Activated CD4-positive, alpha-beta T cell treated with anti-CD3 and anti-CD28 coated beads, Interleukin-2, amount 10 ng/mL, durations not matched to agents 7 days and 5 days (primary cell): ENCODE data around the gene ARL5A. TPM values are rescaled to one million over a fixed set of nuclear protein-coding genes. Genes with fewer than 3 reads are reported as not detected.
A peak's percentile ranks its signal among the peaks of the same experiment; 100 is the strongest.
"Not testable (repeated sequence)": the region's sequence is repeated elsewhere in the genome, so short reads cannot be mapped to it uniquely, and the experiment has no call there.

Experiments used
- CTCF ChIA-PET: fragments of 350-600 bp; sonication (Branson Sonifier 250); formaldehyde crosslinking; loops from one replicate; lab custom pipeline; 2021; ENCODE audit warnings: antibody characterized with exemption; lab: Charles Lee
- POLR2A ChIA-PET: fragments of 350-600 bp; sonication (Branson Sonifier 250); formaldehyde crosslinking; loops from one replicate; lab custom pipeline; 2021; ENCODE audit warnings: antibody characterized with exemption; lab: Charles Lee
- DNase-seq: peaks from one replicate; pipeline ENCODE4 v3.0.0-alpha.2; 2020
- H3K27ac Mint-ChIP-seq: one replicate; pipeline ENCODE4 v1.8.0; 2021; ENCODE audit warnings: mild to moderate bottlenecking, moderate library complexity, mixed read lengths
- H3K27me3 Mint-ChIP-seq: one replicate; pipeline ENCODE4 v1.8.0; 2021; ENCODE audit warnings: mixed read lengths
- H3K36me3 Mint-ChIP-seq: one replicate; pipeline ENCODE4 v1.8.0; 2021; ENCODE audit warnings: low read depth, mixed read lengths
- H3K4me1 Mint-ChIP-seq: one replicate; pipeline ENCODE4 v1.8.0; 2021; ENCODE audit warnings: mixed read lengths
- H3K4me3 Mint-ChIP-seq: one replicate; pipeline ENCODE4 v1.8.0; 2021; ENCODE audit warnings: mild to moderate bottlenecking, moderate library complexity, mixed read lengths
- H3K9me3 Mint-ChIP-seq: one replicate; pipeline ENCODE4 v1.8.0; 2021; ENCODE audit warnings: mixed read lengths
- total RNA-seq, 2 experiments: library from RNA; stranded (reverse); gene quantifications; one replicate each; pipeline ENCODE4 v1.2.3, GENCODE V29; 2021

Gene ARL5A
- total RNA-seq, 2 experiments from 2014 or later, result 47.4 to 49.0 TPM

DNA sequence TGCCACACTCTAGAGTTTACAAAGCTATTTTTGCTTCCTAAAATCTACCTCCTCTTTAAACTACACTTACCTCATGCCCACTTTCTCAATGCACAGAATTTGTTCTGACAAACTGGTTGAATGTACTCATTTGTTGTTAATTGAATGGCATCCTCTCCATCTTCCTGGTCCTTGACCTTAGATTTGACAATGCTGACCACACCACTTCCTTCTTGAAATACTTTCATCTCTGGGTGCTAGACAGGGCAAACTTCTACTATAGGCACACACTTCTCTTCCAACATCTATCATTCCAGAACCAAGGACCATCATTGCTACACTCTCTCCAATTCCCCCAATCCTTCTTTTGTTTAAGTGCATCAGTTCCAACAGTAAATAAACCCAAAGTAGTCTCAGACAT is 22.3 kb downstream of the ARL5A start:
- no peaks in the 10 kb centered on the region for H3K9me3 Mint-ChIP-seq
- peaks cover 25% of the 10 kb centered on the region for H3K36me3 Mint-ChIP-seq
- CTCF ChIA-PET, result interaction anchor here (1.4 kb wide), 1 partner anchor 14 kb away, joined by 4 read pairs; no protein-coding TSS in a partner anchor

DNA sequence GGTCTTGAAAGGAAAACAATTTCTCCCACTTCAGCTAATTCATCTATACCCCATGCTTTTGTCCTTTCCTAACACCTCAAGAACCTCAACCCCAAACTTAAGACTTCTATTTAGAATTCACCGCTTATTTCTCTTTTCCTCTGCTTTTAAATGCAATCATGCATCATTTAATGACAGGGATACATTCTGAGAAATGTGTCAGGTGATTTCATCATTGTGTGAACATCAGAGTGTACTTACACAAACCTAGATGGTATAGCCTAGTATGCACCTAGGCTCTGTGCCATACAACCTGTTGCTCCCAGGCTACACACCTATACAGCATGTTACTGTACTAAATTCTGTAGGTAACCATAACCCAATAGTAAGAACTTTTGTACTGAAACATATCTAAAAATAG is 22.9 kb downstream of the ARL5A start:
- Mint-ChIP-seq H3K27me3 (no peaks in the 10 kb centered on the region), H3K4me1 (peaks cover 13% of the 10 kb centered on the region), H3K4me3 (no peak overlapping the region), H3K36me3 (peaks cover 24% of the 10 kb centered on the region), H3K27ac (no peak overlapping the region), H3K9me3 (no peaks in the 10 kb centered on the region)
- ChIA-PET CTCF (no interaction called here), POLR2A (no interaction called here)
- no peak for DNase-seq

More for the DNA sequence above, 22.3 kb downstream of the ARL5A start:
- POLR2A ChIA-PET, result interaction anchor here (0.6 kb wide), 1 partner anchor 159 kb away, joined by 3 read pairs; no protein-coding TSS in a partner anchor
- Mint-ChIP-seq H3K4me3 (no peak overlapping the region), H3K27me3 (no peaks in the 10 kb centered on the region), H3K27ac (no peak overlapping the region), H3K4me1 (peaks cover 13% of the 10 kb centered on the region)
- no peak for DNase-seq

DNA sequence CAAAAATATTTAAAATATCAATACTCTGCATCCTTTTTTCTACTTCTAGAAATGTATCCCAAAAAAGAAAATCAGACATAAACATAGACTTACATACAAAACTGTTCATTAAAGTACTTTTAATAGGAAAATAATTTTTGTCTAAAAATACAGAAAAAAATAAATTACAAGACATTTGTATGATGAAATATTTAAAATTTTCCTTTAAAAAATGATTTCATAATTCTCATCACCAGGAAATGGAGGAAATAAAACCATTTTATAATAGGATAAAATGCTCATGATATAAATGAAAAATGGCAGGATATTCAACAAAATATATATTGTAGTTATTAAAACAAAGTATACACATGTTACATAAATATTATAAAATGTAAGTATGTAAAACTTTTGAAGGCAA is 24.4 kb downstream of the ARL5A start:
- H3K4me3 Mint-ChIP-seq, result no peak overlapping the region
- peaks cover 7% of the 10 kb centered on the region for H3K4me1 Mint-ChIP-seq
- no peaks in the 10 kb centered on the region for H3K27me3 Mint-ChIP-seq
- H3K36me3 Mint-ChIP-seq, result peaks cover 28% of the 10 kb centered on the region
- H3K9me3 Mint-ChIP-seq, result no peaks in the 10 kb centered on the region
- POLR2A ChIA-PET, result no interaction called here
- no peak overlapping the region for H3K27ac Mint-ChIP-seq
- CTCF ChIA-PET, result no interaction called here
- no peak for DNase-seq

DNA sequence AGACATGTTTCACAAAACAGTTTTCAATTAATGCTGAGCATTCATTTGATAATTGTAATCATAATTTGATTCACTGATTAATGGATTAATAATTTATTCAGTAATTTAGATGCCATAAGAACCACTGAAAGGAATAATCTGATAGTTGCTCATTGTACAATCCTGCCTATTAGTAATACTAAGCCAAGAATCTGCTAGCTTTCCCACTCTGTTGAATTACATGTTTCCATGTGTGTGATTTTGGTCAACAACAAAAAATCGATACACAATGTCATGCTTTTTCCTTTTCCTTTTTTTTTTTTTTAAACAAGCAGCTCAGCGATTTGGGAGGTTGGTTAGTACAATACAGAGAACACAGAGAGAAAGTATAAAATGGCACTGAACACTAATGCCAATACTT is 25.9 kb downstream of the ARL5A start:
- H3K36me3 Mint-ChIP-seq, result peaks cover 29% of the 10 kb centered on the region
- CTCF ChIA-PET, result interaction anchor here (1.1 kb wide), 1 partner anchor 19 kb away, joined by 4 read pairs; no protein-coding TSS in a partner anchor
- no peaks in the 10 kb centered on the region for H3K9me3 Mint-ChIP-seq
- no peaks in the 10 kb centered on the region for H3K27me3 Mint-ChIP-seq
- H3K27ac Mint-ChIP-seq, result no peak overlapping the region
- H3K4me3 Mint-ChIP-seq, result no peak overlapping the region
- POLR2A ChIA-PET, result no interaction called here
- no peak for DNase-seq
- peaks cover 2% of the 10 kb centered on the region for H3K4me1 Mint-ChIP-seq

DNA sequence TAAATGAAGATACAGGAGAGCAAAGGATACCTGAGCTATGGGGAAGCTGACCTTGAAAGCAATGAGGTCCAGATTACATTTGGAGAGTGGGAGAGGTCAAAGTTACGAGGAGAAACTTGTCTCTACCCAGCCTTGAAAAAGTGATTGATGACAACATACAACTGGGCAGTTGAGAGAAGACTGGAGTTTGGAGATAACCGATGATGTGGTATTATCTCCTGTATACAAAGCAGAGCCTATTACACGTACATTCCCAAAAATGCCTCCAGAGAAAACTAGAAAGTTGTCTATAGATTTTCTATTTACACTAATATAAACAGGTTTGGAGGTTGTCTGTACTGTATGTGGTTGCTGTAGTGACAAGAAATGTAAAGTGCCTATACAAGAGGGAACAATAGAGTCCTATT is 28.3 kb downstream of the ARL5A start:
- Mint-ChIP-seq H3K4me1 (peaks cover 3% of the 10 kb centered on the region), H3K9me3 (no peaks in the 10 kb centered on the region), H3K27me3 (no peaks in the 10 kb centered on the region), H3K4me3 (no peak overlapping the region), H3K27ac (no peak overlapping the region), H3K36me3 (peaks cover 42% of the 10 kb centered on the region)
- CTCF ChIA-PET, result interaction anchor here (1.7 kb wide), 1 partner anchor 9 kb away, joined by 3 read pairs; no protein-coding TSS in a partner anchor
- POLR2A ChIA-PET, result no interaction called here
- no peak for DNase-seq

DNA sequence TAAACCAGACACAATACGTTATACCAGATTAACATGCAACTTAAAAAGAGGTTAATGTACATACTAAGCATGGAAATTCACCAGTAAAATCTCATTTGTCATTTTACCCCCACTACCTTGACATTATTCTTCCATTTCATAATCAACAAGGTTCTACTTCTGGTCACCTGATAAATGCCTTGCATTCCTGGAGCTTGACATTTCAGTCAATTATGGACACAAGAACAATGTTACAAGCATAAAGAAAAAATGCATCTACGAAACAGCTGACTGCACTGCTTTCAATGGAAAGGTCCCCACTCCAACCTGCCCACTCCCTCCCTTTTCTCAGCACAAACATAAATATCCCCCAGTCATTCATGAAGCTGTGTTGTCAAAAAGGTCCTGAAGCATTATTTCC is 31.4 kb downstream of the ARL5A start:
- Mint-ChIP-seq H3K9me3 (no peaks in the 10 kb centered on the region), H3K4me3 (no peak overlapping the region), H3K27ac (peak overlapping the region; percentile 50), H3K27me3 (no peaks in the 10 kb centered on the region), H3K36me3 (peaks cover 29% of the 10 kb centered on the region), H3K4me1 (peaks cover 1% of the 10 kb centered on the region)
- DNase-seq, result no peak
- ChIA-PET POLR2A (no interaction called here), CTCF (no interaction called here)

DNA sequence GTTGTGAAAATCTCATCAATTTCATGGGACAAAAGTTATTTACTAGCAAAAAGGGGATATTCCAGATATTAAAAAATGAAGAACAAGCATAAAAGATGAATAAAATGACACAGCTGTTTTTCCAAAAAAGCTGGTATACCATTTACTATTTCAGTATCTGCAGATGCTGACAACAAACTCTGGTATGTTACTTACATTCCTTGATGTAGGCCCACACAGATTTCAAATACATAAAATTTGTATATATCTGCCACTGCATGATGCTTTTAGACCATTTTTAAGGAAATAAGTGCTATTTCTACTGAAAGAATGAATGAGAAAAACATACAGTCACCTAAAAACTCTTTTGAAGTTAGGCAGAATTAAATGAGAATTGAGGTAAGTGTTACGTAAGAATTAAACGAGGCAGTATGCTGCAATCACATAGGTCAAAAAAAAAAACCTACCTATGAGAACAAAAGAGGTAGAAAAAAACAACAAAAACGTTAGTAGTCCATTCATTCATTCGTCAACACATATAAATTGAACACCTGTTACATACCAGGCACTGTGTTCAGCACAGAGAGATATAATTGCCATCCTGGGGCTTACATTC is 32.5 kb downstream of the ARL5A start:
- CTCF ChIA-PET, result no interaction called here
- Mint-ChIP-seq H3K36me3 (peaks cover 29% of the 10 kb centered on the region), H3K4me1 (peaks cover 1% of the 10 kb centered on the region), H3K9me3 (no peaks in the 10 kb centered on the region), H3K4me3 (no peak overlapping the region), H3K27ac (no peak overlapping the region), H3K27me3 (no peaks in the 10 kb centered on the region)
- POLR2A ChIA-PET, result no interaction called here
- DNase-seq, result no peak

DNA sequence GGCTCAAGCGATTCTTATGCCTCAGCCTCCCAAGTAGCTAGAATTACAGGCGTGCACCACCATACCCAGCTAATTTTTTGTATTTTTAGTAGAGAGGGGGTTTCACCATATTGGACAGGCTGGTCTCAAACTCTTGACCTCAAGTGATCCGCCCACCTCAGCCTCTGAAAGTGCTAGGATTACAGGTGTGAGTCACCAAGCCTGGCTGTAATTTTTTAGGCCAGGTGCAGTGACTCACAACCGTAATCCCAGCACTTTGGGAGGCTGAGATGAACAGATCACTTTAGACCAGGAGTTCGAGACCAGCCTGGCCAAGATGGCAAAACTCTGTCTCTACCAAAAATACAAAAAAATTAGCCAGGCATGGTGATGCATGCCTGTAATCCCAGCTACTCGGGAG is 33.8 kb downstream of the ARL5A start:
- CTCF ChIA-PET, DNase-seq, H3K4me3 Mint-ChIP-seq, H3K4me1 Mint-ChIP-seq, H3K9me3 Mint-ChIP-seq, H3K27me3 Mint-ChIP-seq, H3K27ac Mint-ChIP-seq, POLR2A ChIA-PET: not testable (repeated sequence)
- H3K36me3 Mint-ChIP-seq, result peaks cover 24% of the 10 kb centered on the region

DNA sequence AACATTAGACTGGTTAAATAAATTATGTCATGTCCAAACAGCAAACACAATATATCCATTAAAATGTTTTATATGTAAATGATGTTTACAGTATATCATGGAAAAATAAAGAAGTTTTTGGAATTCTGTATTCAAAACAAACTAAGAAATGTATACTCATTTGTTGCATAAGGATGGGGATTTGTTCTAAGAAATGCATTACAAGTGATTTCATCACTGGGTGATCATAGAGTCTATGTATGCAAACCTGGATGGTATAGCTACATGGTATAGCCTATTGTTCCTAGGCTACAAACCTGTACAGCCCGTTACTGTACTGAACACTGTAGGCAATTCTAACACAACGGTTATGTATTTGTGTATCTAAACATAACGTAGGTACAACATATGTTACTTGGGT is 35.1 kb downstream of the ARL5A start:
- Mint-ChIP-seq H3K36me3 (peaks cover 21% of the 10 kb centered on the region), H3K4me3 (no peak overlapping the region), H3K9me3 (no peaks in the 10 kb centered on the region), H3K27me3 (no peaks in the 10 kb centered on the region), H3K27ac (no peak overlapping the region), H3K4me1 (peaks cover 1% of the 10 kb centered on the region)
- no peak for DNase-seq
- CTCF ChIA-PET, result no interaction called here
- POLR2A ChIA-PET, result no interaction called here

DNA sequence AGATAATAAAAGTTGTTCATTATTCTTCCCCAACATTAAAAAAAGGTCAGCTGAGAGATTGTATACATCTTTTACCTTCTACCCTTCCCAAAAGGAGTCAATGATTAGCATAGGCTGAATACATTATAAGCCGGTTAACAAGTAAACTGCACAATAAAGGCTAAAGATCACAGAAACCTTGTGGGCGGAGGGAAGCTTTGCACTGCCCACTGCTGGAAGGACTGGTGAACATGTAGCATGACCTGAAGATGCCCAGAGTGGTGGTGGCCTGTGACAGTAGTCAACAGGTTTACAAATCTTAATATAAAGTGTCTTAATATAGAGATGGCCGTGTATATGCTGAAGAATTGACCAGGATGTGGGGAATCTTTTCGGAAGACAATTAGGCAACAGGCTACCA is 35.6 kb downstream of the ARL5A start:
- no peak for DNase-seq
- H3K4me3 Mint-ChIP-seq, result no peak overlapping the region
- no peaks in the 10 kb centered on the region for H3K27me3 Mint-ChIP-seq
- H3K36me3 Mint-ChIP-seq, result peaks cover 21% of the 10 kb centered on the region
- H3K4me1 Mint-ChIP-seq, result peaks cover 1% of the 10 kb centered on the region
- CTCF ChIA-PET, result no interaction called here
- POLR2A ChIA-PET, result no interaction called here
- H3K9me3 Mint-ChIP-seq, result no peaks in the 10 kb centered on the region
- H3K27ac Mint-ChIP-seq, result no peak overlapping the region

DNA sequence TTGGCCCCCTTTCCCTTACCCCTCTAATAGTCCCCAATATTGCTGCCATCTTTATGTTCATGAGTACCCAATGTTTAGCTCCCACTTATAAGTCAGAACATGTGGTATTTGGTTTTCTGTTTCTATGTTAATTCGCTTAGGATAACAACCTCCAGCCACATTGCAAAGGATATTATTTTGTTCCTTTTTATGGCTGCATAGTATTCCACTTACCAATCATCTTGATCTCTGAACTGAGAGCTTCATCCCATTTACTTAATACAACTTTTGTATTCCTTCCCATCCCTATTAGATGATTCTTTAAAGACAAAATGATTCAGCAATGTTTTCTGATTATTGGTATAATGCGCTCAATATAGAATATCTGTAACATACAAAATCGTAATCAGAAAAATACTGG is 36.7 kb downstream of the ARL5A start:
- Mint-ChIP-seq H3K4me1 (no peaks in the 10 kb centered on the region), H3K36me3 (peaks cover 17% of the 10 kb centered on the region), H3K27me3 (no peaks in the 10 kb centered on the region), H3K9me3 (no peaks in the 10 kb centered on the region), H3K4me3 (no peak overlapping the region), H3K27ac (no peak overlapping the region)
- no peak for DNase-seq
- POLR2A ChIA-PET, result no interaction called here
- CTCF ChIA-PET, result interaction anchor here (0.7 to 1.1 kb wide), 2 partner anchors 15 to 134 kb away, joined by 3 to 4 read pairs; no protein-coding TSS in a partner anchor

DNA sequence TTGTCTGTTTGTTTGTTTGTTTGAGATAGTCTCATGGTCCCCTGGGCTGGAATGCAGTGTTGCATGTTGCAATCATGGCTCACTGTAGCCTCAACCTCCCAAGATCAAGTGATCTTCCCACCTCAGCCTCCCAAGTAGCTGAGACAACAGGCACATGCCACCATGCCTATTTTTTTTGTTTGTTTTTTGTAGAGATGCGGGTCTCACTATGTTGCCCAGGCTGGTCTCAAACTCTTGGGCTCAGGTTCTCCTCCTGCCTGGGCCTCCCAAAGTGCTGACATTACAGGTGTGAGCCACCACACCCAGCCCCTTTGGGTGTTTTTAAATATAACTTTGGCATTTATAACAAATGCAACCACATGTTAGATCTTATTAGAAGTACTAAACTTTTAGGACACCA is 37.5 kb downstream of the ARL5A start:
- DNase-seq, result no peak
- CTCF ChIA-PET, result no interaction called here
- Mint-ChIP-seq H3K27me3 (no peaks in the 10 kb centered on the region), H3K4me1 (no peaks in the 10 kb centered on the region), H3K4me3 (no peak overlapping the region), H3K27ac (peak overlapping the region; percentile 11), H3K9me3 (no peaks in the 10 kb centered on the region), H3K36me3 (peaks cover 12% of the 10 kb centered on the region)
- POLR2A ChIA-PET, result no interaction called here

DNA sequence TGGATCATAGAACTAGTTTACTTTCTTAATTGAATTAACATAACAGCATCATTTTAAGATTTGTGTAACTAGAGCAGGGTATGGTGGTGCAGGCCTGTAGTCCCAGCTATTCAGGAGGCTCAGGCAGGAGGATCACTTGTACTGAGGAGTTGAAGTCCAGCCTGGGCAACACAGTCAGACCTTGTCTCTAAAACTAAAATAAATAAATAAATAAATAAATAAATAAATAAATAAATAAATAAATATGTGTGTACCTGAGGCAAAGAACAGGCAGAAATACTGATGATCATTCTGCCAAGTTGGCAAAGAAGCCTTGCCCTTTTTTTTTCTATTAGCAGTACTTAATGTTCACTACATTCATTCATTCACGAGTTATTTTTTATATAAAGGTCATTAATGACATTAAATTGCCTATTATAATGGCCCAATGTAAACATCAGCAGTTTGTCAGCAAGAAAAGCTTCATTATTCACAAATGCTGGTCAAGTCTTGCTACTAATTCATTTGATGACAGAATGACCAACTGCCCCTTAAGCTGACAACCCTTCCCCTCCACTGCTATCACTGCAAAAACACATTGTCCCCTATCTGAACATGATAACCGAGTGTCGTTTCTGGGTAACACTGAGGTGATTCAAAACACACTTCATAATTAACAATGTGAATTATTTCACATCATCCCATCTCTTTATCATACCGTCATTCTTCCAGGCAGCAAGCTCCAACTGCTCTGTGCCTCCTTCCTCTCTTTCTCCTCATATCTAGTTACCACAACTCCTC is 39.0 kb downstream of the ARL5A start:
- H3K4me1 Mint-ChIP-seq, result no peaks in the 10 kb centered on the region
- POLR2A ChIA-PET, result no interaction called here
- peaks cover 11% of the 10 kb centered on the region for H3K36me3 Mint-ChIP-seq

More for the DNA sequence above, 39.0 kb downstream of the ARL5A start:
- no peak for DNase-seq
- Mint-ChIP-seq H3K9me3 (no peaks in the 10 kb centered on the region), H3K4me3 (no peak overlapping the region), H3K27me3 (no peaks in the 10 kb centered on the region), H3K27ac (no peak overlapping the region)
- CTCF ChIA-PET, result interaction anchor here (0.9 to 1.1 kb wide), 2 partner anchors 27 to 165 kb away, joined by 3 to 4 read pairs; no protein-coding TSS in a partner anchor
